HCT116 (cell line): ENCODE measurements around the gene DLG2.

ENCODE experiments used
- EGR1 ChIP-seq: IDR thresholded peaks from 2 replicates; pipeline ENCODE4 v1.6.1; 2012; ENCODE audit warnings: low read depth
- ELF1 ChIP-seq: IDR thresholded peaks from 2 replicates; pipeline ENCODE4 v1.6.1; 2012; ENCODE audit warnings: low read depth, borderline replicate concordance
- EZH2 ChIP-seq: fragments of 200-600 bp; sonication (generic); IDR thresholded peaks from 2 replicates; pipeline ENCODE4 v1.6.1; 2017; ENCODE audit warnings: antibody characterized with exemption, mixed run types
- JUND ChIP-seq: IDR thresholded peaks from 2 replicates; pipeline ENCODE4 v1.6.1; 2012
- POLR2A ChIP-seq: IDR thresholded peaks from 2 replicates; pipeline ENCODE4 v1.7.0; 2011; ENCODE audit warnings: borderline replicate concordance; ENCODE audit not compliant: insufficient read depth, insufficient read length; ENCODE audit errors: extremely low read depth
- POLR2AphosphoS5 ChIP-seq: IDR thresholded peaks from 2 replicates; pipeline ENCODE4 v1.6.1; 2011; ENCODE audit warnings: mild to moderate bottlenecking, low read depth, low read length, moderate library complexity
- RAD21 ChIP-seq: IDR thresholded peaks from 2 replicates; pipeline ENCODE4 v1.6.1; 2012; ENCODE audit warnings: low read depth, mild to moderate bottlenecking
- SP1 ChIP-seq: IDR thresholded peaks from 2 replicates; pipeline ENCODE4 v1.6.1; 2012; ENCODE audit warnings: low read depth
- TF ChIP-seq, protein P1 (sequence below), 3 experiments: fragments of 200-600 bp in 1 of 3; sonication (generic) in 1 of 3; IDR thresholded peaks in 2 of 3; conservative IDR thresholded peaks in 1 of 3; 2 replicates each; pipeline ENCODE4 v1.5.1; 2012 to 2017; ENCODE audit warnings: low read depth in 2 of 3, low read length in 2 of 3, antibody characterized with exemption in 1 of 3, borderline replicate concordance in 1 of 3, control low read depth in 1 of 3, mild to moderate bottlenecking in 1 of 3, mixed read lengths in 1 of 3, mixed run types in 1 of 3, moderate library complexity in 1 of 3; ENCODE audit not compliant: insufficient read depth in 1 of 3
- TF ChIP-seq, protein P2 (sequence below): IDR thresholded peaks from 2 replicates; pipeline ENCODE4 v1.6.1; 2012

DNA sequence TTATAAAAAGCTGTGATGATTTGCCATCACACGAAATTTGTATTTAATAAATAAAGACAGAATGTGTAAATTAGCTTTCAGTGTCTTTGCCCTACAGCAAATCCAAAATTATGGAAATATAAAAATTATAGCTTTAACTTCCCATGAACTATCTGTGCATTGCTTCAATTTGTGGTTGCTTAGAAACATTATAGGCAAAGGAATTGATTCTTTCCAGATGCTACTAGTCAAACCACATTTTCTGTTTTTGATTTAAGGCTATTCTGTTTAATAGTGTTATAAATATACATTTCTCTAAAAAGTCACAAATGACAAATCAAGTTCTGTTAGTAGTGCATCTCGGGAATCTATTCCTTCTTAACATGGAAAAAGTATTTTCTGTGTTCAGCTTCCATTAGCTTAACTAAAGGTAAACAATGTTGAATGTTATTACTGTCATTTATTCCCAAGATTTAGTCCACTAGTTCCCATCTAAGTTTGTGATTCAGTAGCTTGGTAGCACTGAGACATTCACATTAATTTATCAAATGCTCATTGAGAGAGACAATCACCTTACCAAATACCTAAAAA, 1254.7 kb downstream of the DLG2 start:
- TF ChIP-seq SP1 (no peak), POLR2A (no peak), RAD21 (no peak), POLR2AphosphoS5 (no peak), JUND (no peak), EGR1 (no peak), ELF1 (no peak), EZH2 (no peak)
- TF ChIP-seq, protein P1, sequence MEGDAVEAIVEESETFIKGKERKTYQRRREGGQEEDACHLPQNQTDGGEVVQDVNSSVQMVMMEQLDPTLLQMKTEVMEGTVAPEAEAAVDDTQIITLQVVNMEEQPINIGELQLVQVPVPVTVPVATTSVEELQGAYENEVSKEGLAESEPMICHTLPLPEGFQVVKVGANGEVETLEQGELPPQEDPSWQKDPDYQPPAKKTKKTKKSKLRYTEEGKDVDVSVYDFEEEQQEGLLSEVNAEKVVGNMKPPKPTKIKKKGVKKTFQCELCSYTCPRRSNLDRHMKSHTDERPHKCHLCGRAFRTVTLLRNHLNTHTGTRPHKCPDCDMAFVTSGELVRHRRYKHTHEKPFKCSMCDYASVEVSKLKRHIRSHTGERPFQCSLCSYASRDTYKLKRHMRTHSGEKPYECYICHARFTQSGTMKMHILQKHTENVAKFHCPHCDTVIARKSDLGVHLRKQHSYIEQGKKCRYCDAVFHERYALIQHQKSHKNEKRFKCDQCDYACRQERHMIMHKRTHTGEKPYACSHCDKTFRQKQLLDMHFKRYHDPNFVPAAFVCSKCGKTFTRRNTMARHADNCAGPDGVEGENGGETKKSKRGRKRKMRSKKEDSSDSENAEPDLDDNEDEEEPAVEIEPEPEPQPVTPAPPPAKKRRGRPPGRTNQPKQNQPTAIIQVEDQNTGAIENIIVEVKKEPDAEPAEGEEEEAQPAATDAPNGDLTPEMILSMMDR (IDR thresholded peaks at IDR 0.05 in 2 of 3, conservative IDR thresholded peaks at IDR 0.05 in 1 of 3; ENCODE audit: borderline replicate concordance in 1 of 3, insufficient read depth in 1 of 3, low read depth in 2 of 3, low read length in 2 of 3): no peak
- TF ChIP-seq, protein P2, sequence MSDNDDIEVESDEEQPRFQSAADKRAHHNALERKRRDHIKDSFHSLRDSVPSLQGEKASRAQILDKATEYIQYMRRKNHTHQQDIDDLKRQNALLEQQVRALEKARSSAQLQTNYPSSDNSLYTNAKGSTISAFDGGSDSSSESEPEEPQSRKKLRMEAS: no peak
